AG08395 (cell line): ENCODE measurements around the gene ITPR2.
"Not testable (repeated sequence)": the region's sequence is repeated elsewhere in the genome, so short reads cannot be mapped to it uniquely, and the experiment has no call there.

ENCODE experiments used
- DNase-seq: peaks from one replicate; pipeline ENCODE4 v3.0.0; 2012; ENCODE audit warnings: mixed read lengths, low spot score

The ITPR2 gene

DNA sequence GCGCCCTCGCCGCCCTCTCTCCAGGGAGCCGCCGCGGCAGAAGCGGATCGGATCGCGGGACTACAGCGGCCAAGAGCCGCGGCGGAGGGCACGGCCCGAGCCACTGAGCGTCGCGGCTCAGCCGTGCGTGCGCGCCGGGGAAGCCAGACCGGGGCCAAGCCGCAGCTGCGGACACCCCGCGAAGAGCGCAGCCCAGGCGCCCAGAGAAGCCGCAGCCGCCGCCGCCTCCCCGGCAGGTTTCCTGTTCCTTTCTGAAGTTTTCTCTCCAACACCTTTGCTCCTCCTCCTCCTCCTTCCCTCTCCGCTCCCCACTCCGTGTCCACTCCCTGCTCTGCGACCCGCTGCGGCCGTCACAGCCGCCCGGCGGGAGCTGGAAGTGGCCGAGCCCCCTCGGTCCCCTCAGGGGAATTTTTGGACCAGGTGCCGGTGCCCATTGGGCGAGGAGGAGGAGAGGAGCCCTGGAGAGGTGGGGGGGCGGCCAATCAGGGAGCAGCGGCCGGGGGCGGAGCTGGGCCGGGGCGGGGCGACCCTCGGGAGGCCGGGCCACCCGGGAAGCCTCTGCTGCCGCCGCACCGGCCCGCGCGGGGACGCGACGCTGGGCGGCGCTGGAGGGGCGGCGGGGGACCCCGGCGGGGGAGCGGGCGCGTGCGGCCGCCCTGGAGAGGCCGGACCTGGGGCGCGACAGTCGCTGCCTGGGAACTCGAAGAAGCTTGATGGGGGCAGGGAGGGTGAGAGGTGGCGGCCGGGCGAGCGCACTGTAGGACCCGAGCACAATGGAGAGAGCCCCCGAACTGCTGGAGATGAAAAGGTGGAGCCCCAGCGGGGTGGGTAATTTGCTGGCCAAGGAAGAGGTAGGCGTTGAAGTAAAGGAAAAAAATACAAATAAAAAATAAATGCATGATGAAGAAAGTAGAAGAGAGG, at the start of gene ITPR2:
ITPR2 (minus strand) TSS at position 373 of the 921 bp plus-strand sequence. CDS start 413 bp downstream, outside the sequence.
- DNase-seq, result peak; percentile 97

DNA sequence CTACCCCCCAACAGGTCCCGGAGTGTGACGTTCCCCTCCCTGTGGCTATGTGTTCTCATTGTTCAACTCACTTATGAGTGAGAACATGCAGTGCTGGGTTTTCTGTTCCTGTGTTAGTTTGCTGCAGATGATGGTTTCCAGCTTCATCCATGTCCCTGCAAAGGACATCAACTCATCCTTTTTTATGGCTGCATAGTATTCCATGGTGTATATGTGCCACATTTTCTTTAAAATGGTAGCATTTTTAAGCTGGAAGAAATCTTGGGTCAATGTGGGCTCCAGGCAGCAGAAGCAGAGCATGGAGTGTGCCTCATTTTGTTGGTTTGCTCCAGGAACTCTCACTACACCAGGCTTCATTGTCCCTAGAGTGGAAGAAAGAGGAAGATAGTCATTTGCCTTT, 47.6 kb upstream of the ITPR2 start:
- no peak for DNase-seq

DNA sequence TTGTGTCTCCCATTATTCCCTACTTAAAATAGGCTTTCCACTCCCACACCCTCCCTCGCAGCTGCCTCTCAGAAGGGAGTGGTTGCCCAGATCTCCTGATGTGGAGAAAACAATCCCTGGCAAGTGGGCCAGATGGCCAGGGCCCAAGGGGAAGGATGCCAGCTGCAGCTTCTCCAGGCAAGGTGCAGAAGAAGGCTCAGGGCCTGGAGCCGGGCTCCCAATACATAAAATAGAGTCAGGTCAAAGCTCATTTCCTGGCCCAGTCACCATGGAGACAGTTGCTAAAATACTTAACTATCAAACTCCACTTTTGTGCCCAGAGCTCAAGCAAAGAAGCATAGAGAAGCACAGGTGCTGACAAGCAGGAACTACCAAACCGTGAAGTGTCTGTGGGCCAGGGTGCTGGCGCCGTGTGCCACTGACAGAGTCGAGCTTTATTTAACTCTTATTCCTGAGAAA, 45.7 kb upstream of the ITPR2 start:
- DNase-seq, result no peak

DNA sequence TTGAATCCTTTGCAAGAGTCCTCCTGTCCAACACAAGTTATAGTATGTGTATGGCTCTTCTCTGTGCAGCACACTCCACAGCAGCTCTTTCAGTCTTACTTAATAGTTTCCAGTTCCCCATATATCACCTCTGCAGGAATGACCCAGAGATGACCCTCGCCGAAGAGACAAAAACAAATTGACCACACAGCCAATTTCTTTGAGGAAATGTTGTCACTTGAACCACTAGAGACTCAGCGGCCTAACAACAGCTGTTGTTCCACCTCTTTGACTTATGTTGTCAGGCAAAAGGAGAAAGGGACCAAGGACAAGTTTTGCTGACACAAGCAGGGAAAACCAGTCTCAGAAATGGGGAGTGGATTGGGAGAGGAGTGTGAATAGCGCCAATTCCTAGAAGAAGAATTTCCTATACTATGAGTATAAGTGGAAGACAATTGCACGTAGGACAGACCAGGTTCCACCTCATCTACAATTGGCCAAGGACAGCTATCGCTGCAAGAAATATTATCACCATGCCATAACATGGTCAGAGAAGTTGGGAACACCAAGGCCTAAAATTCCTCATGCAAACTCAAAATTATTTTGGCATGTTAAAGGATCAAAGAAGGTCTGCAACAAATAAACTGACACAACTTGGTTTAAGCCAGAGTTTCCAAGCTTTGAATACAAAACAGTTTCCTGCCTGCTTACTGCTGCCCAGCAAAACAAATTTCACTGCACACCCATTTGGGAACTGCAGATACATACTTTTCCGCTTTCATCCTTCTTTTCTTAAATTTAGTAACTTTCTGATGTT, 41.7 kb upstream of the ITPR2 start:
- DNase-seq, result no peak

DNA sequence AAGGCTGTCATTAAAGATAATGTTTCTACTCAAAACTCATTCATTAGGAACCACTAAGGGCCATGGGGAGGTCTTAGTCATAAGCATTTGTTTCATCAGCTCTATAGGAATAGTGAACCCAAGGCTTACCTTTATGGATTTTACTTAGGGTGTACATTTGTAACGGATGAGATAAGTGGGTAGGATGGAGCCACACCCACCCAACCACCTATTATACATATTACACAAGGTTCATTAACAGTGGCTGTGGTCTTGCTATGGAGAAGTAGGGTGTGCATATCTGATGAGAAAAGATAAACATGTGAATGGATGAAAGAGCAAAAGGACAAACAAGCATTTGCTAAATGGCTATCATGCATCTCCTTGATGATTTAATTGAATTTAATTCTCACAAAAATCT, 39.6 kb upstream of the ITPR2 start:
- DNase-seq, result no peak

DNA sequence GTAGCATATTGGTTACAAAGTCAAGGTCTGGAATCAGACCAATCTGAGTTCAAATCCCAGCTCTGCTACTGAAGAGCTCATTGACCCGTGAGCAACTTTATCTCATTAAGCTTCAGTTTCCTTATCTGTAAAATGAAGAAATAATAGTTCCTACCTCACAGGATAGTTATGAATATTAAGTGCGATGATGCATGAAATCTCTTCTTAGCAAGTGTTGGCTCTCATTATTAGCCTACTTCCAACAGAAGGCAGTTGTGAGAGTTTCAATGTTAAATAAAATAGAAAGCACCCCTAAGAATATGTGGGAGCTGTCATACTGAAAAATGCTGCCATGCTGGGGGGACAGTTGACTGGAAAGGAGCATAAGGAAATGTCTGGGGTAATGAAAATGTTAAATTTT, 39.0 kb upstream of the ITPR2 start:
- no peak for DNase-seq

DNA sequence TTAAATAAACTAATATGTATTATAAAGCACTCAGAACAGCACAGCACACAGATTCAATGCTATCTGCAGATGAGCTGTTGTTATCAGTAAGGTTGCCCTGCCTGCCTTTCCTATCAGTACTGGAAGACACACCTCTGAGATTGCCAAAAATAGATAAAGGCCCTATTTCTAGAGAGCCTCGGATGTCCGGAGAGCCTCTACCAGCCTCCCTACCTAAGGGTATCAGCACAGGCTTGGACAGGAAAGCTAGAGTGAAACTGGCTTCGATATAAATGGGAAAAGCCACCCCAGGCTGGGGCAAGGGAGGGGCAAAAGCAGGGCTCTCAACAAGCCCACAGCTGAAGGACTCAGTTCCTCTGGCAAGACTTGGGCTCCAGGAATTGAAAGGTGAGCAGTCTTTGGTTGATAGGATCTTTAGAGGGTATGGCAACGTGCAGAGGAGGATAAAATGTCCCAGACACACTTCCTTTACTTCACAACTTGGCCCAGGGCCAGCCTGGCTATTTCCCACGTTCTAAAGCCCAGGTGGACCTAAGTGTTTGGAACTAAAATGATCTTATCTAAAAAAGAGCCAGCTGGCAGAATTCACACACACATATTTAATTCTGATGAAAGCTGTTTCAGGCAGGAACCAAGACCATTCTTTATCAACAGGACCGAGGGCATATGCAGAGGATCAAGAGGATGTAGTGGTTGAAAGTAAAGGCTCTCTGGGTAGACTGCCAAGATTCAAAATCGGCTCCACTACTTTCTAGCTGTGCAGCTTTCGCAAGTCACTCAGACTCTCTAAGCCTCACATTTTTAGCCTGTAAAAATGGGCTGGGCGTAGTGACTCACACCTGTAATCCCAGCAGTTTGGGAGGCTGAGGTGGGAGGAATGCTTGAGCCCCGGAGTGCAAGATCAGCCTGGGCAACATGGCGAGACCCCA, 37.8 kb upstream of the ITPR2 start:
- peak; percentile 40 for DNase-seq

DNA sequence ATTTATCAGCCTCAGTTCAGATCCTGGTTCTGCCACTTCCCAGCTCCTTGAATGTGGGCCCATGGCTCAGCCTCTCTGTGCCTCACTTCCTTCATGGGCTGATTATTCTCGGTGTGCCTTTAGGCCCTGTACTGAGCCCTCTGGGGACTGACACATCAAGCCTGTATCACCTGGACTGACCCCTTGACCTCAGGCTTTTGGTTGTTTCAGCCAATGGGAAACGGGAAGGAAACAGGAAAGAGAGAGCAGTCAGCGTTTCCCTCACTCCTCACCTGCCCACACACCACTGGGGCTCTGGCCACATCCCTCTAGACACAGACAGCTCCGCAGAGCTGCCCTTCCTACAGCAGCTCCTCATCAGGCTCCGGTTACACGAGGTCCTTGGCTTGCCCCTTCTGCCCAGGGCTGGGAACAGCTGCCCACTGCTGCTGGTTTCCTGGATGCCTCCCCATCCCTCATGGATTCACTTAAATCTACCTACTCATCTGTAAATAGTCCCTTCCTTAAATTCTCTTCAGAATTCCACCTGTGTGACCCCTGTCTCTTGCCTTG, 37.0 kb upstream of the ITPR2 start:
- DNase-seq, result no peak

DNA sequence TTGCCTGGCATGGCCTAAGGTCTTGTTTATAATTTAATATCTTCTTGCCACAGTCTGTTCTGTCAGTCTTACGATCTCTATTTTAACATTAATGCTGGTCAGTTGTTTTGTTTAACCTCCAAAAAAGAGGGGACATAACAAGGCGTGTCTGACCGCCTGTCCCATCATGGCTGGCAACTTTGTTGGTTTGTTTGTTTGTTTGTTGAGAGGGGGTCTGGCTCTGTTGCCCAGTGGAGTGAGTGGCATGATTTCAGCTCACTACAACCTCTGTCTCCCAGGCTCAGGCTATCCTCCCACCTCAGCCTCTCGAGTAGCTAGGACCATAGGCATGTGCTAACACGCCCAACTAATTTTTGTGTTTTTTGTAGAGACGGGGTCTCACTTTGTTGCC, 36.1 kb upstream of the ITPR2 start:
- DNase-seq, result no peak

DNA sequence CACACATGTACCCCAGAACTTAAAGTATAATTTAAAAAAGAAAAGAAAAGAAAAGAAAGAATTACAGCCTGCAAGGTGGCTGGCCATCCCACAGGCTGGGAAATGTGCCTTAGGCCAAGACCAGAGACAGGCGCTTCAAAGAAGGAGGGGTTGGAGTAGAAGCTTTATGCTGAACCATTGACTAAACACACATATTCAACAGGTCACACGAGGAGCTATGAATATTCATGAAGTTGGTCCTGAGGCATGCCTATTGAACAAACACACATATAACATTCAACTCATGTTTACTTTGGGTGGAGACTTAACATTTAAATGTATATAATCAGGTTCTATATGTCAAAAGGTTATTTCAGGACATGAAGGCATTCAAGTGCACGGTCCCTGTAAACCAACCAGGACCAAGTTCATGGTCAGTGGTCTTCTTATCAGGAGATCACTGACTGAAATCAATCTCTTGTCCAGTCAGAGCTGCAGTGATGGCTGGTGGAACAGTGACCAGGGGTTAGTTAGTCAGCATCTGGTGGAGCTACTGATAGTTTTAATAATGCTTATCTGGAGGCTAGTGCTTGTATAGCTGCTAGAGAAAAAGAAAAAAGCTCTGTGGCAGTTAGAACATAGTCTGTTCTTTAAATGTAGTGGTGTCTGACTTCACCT, 35.6 kb upstream of the ITPR2 start:
- DNase-seq, result no peak

DNA sequence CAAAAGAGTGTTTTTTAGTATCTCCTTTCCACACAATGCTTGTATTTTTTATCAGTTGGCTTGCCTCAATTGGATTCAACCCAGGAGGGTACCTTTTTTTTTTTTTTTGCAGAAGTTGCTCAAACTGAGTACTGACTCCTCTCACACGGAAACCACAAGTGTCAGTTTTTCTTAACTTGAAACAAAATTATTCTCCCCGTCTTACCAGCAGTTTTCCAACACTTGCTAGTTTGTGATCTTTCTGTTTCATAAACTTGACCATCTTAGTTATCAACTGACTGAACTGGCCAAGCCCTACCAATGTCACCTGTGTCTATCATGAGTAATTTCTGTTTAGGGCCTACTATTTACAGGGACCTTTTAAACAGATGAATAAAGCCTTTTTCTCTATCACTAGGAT, 34.1 kb upstream of the ITPR2 start:
- no peak for DNase-seq

DNA sequence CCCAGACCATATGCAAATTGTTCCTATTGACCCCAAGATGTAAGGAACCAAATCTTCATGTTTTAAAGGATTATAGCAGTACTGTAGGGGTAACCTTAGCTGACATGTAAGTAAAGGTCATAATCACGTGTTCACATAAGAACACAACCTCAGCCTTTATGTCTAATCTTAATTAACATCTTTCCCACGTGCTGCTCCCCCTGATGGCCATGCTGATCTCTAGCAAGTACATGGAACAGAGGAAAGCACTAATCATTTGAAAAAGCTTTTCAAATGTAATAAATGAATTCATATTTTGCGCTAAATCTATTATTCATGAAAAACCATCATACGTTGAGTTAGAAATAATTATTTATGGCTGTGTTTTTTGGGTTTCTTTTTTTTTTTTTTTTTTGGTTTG, 30.5 kb upstream of the ITPR2 start:
- DNase-seq, result no peak

DNA sequence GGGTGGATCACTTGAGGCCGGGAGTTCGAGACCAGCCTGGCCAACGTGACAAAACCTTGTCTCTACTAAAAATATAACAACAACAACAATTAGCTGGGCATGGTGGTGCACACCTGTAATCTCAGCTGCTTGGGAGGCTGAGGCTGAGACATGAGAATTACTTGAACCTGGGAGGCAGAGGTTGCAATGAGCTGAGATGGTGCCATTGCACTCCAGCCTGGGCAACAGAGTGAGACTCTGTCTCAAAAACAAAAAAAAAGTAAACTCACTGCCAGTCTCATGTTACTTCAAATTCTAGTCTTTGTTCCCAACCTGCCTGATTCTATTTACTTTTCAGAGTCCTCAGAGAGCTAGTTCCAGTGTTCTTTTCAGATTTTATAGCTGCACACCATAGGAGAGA, 29.8 kb upstream of the ITPR2 start:
- not testable (repeated sequence) for DNase-seq

DNA sequence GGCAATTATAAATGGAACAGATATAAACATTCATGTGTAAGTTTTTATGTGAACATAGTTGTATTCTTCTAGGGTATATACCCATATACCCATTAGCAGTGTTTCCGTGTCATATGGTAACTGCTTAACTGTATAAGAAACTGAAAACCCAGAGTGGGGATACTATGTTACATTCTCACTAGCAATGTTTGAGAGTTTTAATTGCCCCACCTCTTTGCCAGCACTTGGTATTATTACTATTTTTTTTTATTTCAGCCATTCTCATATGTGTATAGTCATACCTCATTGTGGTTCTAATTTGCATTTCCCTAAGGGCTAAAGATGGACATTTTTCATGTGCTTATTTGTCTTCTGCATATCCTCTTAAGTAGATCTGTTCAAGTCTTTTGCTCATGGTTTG, 28.7 kb upstream of the ITPR2 start:
- no peak for DNase-seq

DNA sequence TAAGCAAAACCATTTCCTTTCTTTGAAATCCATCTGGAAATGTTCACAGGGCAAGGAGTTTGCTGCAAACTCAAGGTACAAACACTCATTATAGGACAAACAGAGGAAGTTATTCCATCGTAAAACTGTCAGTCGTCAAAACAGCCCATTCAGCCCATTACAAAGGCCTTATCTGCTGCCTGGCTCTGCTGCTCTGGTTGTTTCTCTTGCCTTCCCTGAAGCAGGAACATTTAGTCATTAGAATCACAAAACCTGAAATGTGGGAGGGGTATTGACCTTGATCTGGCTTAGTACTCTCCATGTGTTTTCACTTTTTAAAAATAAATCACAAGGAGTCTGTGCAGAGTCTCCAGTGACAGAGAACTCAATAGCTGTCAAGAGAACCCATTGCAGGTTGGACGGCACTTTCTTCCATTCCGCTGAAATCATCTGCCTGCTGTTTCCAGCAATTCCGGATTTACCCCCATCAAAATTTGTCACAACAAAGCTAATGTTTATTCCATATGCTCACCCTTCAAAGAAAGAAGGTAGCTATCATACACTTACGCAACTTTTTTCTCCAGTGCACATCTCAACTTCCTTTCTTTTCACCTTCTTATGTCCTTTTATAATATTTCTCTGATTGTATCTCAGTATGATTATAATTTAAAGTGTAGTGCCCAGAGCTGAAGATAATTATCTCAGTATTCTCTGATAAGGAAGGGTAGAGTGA, 24.6 kb upstream of the ITPR2 start:
- DNase-seq, result no peak

DNA sequence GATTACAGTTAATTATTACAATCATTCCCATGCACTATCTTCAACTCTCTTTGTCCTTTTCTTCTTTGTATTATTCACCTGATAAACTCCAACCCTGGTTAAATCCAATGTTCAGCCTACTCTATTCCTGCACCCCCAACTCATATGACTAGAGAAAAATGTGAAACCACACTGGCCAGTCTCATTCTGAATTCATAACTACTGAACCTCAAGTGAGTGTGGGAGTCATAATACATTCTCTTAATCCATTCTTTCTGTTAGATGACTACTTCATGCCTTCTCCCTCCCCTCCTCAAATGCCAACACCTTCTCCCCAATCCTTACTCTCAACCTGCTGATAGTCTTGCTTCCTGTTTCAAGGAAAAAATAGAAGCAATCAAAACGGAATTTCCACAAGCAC, 22.3 kb upstream of the ITPR2 start:
- DNase-seq, result no peak

DNA sequence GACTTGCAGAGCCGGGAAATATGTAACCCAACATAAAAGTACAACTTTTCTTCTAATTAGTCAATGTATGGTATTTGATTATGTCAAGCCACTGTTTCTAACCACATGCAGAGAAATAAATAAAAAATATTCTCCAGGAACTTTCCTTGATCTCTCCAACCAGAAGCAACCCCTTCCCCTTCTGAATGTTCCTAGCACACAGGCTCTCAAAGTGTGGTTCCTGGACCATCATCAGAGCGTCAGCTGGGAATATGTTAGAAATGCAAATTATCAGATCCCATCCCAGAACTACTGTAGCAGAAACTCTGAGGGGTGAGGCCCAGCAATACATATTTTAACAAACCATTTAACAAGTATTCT, 21.0 kb upstream of the ITPR2 start:
- DNase-seq, result no peak

DNA sequence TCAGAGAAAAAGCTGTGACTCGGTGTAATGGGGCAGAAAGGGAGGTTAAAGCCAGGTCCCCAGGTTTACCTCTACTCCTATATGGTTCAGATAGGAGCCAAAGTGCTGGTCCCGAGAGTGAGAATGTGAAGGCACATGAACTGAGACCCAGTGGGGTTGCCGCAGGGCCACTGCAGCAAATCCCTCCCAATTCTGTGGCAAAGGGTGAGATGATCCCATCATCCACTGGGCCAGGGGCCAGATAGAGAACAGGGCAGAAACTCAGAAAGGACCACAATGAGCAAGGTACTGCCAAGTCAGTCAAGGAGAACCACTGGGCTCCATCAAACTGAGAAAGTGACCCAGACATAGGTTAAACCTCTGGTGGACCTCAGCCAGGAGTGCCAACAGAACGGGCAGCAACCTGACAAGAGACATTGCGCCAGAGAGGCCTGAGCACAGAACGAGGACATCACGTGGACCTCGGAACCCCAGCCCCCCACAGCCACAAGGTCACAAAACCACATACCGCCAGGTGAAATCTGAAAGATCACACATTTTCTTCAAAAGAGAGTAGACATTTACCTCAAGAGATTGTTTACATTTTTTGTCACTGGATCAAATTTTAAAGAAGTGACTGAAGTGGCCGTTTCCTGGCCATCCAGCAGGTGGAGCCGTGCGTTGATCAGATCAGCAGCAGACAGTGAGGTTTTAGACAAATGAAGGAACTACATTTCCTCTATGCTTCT, 20.5 kb upstream of the ITPR2 start:
- peak; percentile 78 for DNase-seq

DNA sequence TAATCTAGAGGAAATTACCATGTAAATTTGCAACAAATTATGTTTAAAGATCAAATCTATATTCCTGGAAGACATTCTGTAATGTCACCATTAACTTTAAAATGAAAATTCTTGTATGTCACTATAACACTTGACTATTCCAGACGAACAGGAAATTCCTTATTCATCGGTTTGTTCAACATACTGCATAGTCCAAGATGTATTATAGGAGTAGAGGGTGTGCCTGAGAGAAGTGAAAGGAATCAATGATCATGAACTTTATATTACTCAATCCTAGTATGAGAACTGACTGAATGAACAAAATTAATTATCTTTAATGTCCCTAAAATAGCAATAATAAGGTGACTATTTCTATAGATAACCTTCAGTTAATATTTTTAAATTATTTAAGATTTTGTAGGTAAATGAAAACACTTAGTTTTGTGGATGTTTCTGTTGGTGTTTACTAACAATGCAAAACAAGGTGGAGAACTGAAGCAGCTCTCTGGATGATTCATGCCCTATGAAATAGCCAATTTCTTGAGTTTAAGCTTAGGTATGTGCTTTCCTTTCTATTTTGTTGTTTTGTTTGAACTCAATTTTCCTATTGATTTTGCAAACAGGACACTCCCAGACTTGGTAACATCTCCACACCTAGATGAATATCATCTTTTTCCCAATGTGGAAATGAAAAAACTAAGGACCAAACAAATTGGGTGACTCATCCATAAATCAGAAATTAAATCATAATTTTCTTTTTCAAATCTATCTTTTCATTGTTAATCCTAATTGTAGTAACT, 18.2 kb upstream of the ITPR2 start:
- DNase-seq, result no peak
